ENCODE results near the gene ETS1. TPM values are rescaled to one million over a fixed set of nuclear protein-coding genes. Genes with fewer than 3 reads are reported as not detected.

The ETS1 gene
- polyA plus RNA-seq, 2 of the 4 experiments (the other 2 are of a cell fraction): 14.5 to 18.8 TPM

DNA sequence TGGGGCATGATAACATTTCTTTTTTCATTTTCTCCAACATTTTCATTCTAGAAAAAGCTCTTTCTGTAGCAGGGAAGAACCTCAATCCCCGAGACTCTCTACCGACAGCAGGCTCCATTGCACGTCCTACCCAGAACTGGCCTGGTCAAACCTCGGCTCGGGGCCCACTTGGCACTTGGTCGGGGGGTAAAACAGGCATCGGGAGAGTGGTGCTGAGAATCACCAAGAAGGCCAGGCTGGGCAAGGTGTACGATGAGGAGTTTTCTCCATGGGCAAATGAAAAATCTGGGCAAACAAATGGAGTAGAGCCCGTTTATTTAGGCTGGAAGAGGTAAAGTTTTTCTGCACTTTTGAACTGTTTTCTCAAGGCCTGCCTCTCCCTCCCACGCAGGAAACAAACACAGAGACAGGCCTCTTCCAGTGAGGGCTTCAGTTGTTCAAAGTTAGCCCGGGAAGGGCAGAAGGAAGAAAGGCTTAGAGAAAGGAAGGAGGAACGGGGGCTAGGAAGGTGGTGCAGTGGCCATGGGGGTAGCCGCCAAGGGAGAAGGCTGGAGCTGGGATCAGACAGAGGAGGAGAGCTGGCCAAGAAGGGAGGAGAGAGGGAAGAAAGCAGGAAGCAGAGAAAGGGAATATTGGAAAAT, 87.6 kb downstream of the ETS1 start:
- H3K4me1 ChIP-seq: peaks cover 91% of the 10 kb centered on the region
- ChIA-PET CTCF (interaction anchor here (0.6 kb wide), 1 partner anchor 130 kb away, joined by 3 read pairs; no protein-coding TSS in a partner anchor), POLR2A (no interaction called here)
- H3K9me3 ChIP-seq: no peaks in the 10 kb centered on the region
- peak overlapping the region; percentile 80 to 97 for H3K27ac ChIP-seq
- ATAC-seq: no peak
- H3K4me3 ChIP-seq: no peak overlapping the region
- H3K4me2 ChIP-seq: peak overlapping the region; percentile 85
- WGBS (ENCODE audit: missing lambda C conversion rate): 64% methylated on average over 13 of the region's 13 CpGs
- no peak for DNase-seq (ENCODE audit: low read depth in 1 of 2, low spot score in 1 of 2)
- TF ChIP-seq HEYL (CRISPR knock-in tag; IDR thresholded peaks at IDR 0.05): no peak
- no peak for FAIRE-seq

DNA sequence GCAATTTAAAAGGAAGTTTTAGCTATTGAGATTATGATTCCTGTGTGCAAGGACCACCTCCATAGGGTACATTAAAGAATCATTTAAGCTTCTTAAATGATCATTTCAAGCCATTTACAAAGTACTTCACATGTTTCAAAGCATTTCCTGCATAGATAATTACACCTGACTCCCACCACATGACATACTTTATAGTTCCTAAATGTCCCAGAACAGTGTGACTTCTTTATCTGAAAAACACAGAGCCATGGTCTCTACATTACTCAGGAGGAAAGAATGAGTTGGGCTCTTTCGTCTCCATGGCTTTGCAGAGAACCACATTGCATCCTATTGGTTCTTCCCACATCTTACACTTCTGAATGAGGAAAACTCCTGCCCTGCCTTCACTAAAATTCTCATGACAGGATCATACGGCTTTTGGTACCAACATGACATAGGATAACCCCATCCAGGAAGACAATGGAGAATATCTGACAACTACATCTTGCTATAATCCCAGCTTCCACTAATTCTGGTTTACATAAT, 88.6 kb downstream of the ETS1 start:
- peak overlapping the region; percentile 80 to 90 for H3K27ac ChIP-seq
- ChIA-PET CTCF (no interaction called here), POLR2A (interaction anchor here (0.8 kb wide), 1 partner anchor 23 kb away, joined by 3 read pairs; no protein-coding TSS in a partner anchor)
- WGBS (ENCODE audit: missing lambda C conversion rate): 59% methylated on average over 2 of the region's 2 CpGs
- TF ChIP-seq MAFK (IDR thresholded peaks at IDR 0.05; ENCODE audit: partially characterized antibody) (no peak), RNF2 (IDR thresholded peaks at IDR 0.05; ENCODE audit: borderline replicate concordance, low read depth) (no peak), EP300 (IDR thresholded peaks at IDR 0.05) (no peak), JUNB (IDR thresholded peaks at IDR 0.05) (no peak)
- TF ChIP-seq, protein P1, sequence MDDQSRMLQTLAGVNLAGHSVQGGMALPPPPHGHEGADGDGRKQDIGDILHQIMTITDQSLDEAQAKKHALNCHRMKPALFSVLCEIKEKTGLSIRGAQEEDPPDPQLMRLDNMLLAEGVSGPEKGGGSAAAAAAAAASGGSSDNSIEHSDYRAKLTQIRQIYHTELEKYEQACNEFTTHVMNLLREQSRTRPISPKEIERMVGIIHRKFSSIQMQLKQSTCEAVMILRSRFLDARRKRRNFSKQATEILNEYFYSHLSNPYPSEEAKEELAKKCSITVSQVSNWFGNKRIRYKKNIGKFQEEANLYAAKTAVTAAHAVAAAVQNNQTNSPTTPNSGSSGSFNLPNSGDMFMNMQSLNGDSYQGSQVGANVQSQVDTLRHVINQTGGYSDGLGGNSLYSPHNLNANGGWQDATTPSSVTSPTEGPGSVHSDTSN (IDR thresholded peaks at IDR 0.05): no peak
- H3K4me3 ChIP-seq: no peak overlapping the region
- FAIRE-seq: no peak
- DNase-seq (ENCODE audit: low read depth in 1 of 2, low spot score in 1 of 2): no peak
- H3K9me3 ChIP-seq: no peaks in the 10 kb centered on the region
- no peak for ATAC-seq
- peaks cover 91% of the 10 kb centered on the region for H3K4me1 ChIP-seq
- H3K4me2 ChIP-seq: peak overlapping the region; percentile 85; the same call in 2 of the 3 replicates

DNA sequence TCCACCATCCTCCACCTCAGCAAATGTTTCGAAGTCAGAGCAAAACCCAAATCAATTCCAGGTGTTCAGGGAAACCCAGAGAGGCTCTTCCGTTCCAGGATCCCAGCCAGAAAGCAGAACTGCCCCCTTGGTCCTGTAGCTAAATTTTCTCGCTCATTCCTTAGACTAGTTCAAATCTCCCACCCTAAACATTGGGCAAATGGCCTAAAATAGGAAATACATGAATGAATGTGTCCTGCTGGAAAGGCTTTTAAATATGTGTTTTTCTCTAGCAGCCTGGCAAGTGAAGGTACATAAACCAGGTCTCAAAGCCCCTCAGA, 89.6 kb downstream of the ETS1 start:
- ChIA-PET POLR2A (interaction anchor here (1.1 to 2.5 kb wide), 3 partner anchors 9 to 30 kb away, joined by 3 to 12 read pairs (median 11); no protein-coding TSS in a partner anchor), CTCF (interaction anchor here (0.8 to 1.9 kb wide), 3 partner anchors 9 to 207 kb away, joined by 3 to 5 read pairs (median 3); no protein-coding TSS in a partner anchor)
- Histone ChIP-seq H3K27ac (peak overlapping the region; percentile 80 to 90), H3K9me3 (no peaks in the 10 kb centered on the region), H3K4me3 (peak overlapping the region; percentile 12; the same call in 1 of the 3 replicates), H3K4me1 (peaks cover 91% of the 10 kb centered on the region), H3K4me2 (peak overlapping the region; percentile 85)
- FAIRE-seq (no peak), ATAC-seq (no peak), DNase-seq (ENCODE audit: low read depth in 1 of 2, low spot score in 1 of 2) (no peak)
- TF ChIP-seq KDM1A (IDR thresholded peaks at IDR 0.05; ENCODE audit: low read depth) (no peak), JUN (IDR thresholded peaks at IDR 0.05) (no peak), ESRRA (IDR thresholded peaks at IDR 0.05; ENCODE audit: borderline replicate concordance, low read length) (no peak), EHMT2 (IDR thresholded peaks at IDR 0.05; ENCODE audit: low read depth) (no peak), HOXB13 (CRISPR knock-in tag; IDR thresholded peaks at IDR 0.05; ENCODE audit: low read depth) (no peak), EP300 (IDR thresholded peaks at IDR 0.05) (no peak), HEYL (CRISPR knock-in tag; IDR thresholded peaks at IDR 0.05) (no peak), HOXA7 (CRISPR knock-in tag; IDR thresholded peaks at IDR 0.05) (no peak), HDAC2 (IDR thresholded peaks at IDR 0.05) (no peak), PHF8 (IDR thresholded peaks at IDR 0.05; ENCODE audit: borderline replicate concordance, low read depth) (no peak), CBX8 (IDR thresholded peaks at IDR 0.05) (no peak)
- TF ChIP-seq, protein P2, sequence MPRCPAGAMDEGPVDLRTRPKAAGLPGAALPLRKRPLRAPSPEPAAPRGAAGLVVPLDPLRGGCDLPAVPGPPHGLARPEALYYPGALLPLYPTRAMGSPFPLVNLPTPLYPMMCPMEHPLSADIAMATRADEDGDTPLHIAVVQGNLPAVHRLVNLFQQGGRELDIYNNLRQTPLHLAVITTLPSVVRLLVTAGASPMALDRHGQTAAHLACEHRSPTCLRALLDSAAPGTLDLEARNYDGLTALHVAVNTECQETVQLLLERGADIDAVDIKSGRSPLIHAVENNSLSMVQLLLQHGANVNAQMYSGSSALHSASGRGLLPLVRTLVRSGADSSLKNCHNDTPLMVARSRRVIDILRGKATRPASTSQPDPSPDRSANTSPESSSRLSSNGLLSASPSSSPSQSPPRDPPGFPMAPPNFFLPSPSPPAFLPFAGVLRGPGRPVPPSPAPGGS (IDR thresholded peaks at IDR 0.05): no peak
- TF ChIP-seq, protein P3, sequence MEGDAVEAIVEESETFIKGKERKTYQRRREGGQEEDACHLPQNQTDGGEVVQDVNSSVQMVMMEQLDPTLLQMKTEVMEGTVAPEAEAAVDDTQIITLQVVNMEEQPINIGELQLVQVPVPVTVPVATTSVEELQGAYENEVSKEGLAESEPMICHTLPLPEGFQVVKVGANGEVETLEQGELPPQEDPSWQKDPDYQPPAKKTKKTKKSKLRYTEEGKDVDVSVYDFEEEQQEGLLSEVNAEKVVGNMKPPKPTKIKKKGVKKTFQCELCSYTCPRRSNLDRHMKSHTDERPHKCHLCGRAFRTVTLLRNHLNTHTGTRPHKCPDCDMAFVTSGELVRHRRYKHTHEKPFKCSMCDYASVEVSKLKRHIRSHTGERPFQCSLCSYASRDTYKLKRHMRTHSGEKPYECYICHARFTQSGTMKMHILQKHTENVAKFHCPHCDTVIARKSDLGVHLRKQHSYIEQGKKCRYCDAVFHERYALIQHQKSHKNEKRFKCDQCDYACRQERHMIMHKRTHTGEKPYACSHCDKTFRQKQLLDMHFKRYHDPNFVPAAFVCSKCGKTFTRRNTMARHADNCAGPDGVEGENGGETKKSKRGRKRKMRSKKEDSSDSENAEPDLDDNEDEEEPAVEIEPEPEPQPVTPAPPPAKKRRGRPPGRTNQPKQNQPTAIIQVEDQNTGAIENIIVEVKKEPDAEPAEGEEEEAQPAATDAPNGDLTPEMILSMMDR (IDR thresholded peaks at IDR 0.05): no peak
- TF ChIP-seq, protein P4, sequence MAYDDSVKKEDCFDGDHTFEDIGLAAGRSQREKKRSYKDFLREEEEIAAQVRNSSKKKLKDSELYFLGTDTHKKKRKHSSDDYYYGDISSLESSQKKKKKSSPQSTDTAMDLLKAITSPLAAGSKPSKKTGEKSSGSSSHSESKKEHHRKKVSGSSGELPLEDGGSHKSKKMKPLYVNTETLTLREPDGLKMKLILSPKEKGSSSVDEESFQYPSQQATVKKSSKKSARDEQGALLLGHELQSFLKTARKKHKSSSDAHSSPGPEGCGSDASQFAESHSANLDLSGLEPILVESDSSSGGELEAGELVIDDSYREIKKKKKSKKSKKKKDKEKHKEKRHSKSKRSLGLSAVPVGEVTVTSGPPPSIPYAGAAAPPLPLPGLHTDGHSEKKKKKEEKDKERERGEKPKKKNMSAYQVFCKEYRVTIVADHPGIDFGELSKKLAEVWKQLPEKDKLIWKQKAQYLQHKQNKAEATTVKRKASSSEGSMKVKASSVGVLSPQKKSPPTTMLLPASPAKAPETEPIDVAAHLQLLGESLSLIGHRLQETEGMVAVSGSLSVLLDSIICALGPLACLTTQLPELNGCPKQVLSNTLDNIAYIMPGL (CRISPR knock-in tag; IDR thresholded peaks at IDR 0.05; ENCODE audit: borderline replicate concordance): no peak
- TF ChIP-seq, protein P5, sequence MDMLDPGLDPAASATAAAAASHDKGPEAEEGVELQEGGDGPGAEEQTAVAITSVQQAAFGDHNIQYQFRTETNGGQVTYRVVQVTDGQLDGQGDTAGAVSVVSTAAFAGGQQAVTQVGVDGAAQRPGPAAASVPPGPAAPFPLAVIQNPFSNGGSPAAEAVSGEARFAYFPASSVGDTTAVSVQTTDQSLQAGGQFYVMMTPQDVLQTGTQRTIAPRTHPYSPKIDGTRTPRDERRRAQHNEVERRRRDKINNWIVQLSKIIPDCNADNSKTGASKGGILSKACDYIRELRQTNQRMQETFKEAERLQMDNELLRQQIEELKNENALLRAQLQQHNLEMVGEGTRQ (IDR thresholded peaks at IDR 0.05): no peak
- TF ChIP-seq, protein P1 (IDR thresholded peaks at IDR 0.05): no peak
- WGBS (ENCODE audit: missing lambda C conversion rate): 21% methylated on average over 3 of the region's 3 CpGs

Measured in A549 (cell line).